ENCODE data around the gene SPATA33. TPM values are rescaled to one million over a fixed set of nuclear protein-coding genes. Genes with fewer than 3 reads are reported as not detected.

The SPATA33 gene
- total and polyA plus RNA-seq, 2 experiments from 2014 or later = 4.4 to 16.8 TPM

DNA sequence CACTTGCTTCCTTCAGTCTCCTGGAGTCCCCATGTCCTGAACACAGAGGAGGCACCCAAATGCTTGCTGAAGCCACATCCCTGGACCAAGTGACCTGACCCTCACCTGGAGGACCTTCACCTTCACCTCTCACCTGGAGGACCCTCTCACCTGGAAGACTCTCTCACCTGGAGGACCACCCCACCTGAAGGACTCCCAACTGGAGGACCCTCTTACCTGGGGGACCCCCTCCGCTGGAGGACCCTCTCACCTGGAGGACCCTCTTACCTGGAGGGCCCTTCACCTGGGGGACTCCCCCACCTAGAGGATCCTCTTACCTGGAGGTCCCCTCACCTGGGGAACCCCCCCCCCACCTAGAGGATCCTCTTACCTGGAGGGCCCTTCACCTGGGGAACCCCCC, 28.3 kb downstream of the SPATA33 start:
- Histone ChIP-seq H4K20me1 (ENCODE audit: insufficient read depth, poor library complexity, severe bottlenecking) (peaks cover 4% of the 10 kb centered on the region), H3K9me2 (replicated peaks; ENCODE audit: insufficient read depth) (no peaks in the 10 kb centered on the region), H3K4me1 (ENCODE audit: insufficient read depth) (peaks cover 11% of the 10 kb centered on the region), H3K4me3 (no peak overlapping the region), H3K27ac (no peak overlapping the region), H3K4me2 (peak overlapping the region; percentile 81), H3K27me3 (no peaks in the 10 kb centered on the region), H3K9me3 (ENCODE audit: low read depth) (no peaks in the 10 kb centered on the region), H3K79me2 (peaks cover 28% of the 10 kb centered on the region), H3K36me3 (replicated peaks; ENCODE audit: insufficient read depth, low read depth) (no peaks in the 10 kb centered on the region), H2AFZ (no peak overlapping the region)
- WGBS (ENCODE audit: low lambda C conversion rate, missing lambda C conversion rate) = 100% methylated on average over 1 of the region's 1 CpG
- no peak for TF ChIP-seq EZH2phosphoT487 (IDR thresholded peaks at IDR 0.05; ENCODE audit: low read depth, severe bottlenecking, unreplicated experiment)
- no peak for DNase-seq (ENCODE audit: low spot score)

GRCh38 chr16:89686520-89687091, 29.0 kb downstream of the SPATA33 start, which contains the start of gene CDK10:
Gene CDK10 (plus strand): TSS chr16:89686689. CDS start chr16:89686711, 22 bp downstream.
- WGBS (ENCODE audit: low lambda C conversion rate, missing lambda C conversion rate) = 3% methylated on average over 48 of the region's 67 CpGs
- H3K4me1 ChIP-seq (ENCODE audit: insufficient read depth) = peaks cover 11% of the 10 kb centered on the region
- peak; percentile 94 for DNase-seq (ENCODE audit: low spot score)
- peak within 1 kb of the TSS; percentile 93 for H3K27ac ChIP-seq
- TF ChIP-seq EZH2 (IDR thresholded peaks at IDR 0.05; ENCODE audit: borderline replicate concordance) (no peak), EZH2phosphoT487 (IDR thresholded peaks at IDR 0.05; ENCODE audit: low read depth, severe bottlenecking, unreplicated experiment) (no peak), CTCF (IDR thresholded peaks at IDR 0.05; ENCODE audit: poor library complexity) (no peak)
- H4K20me1 ChIP-seq (ENCODE audit: insufficient read depth, poor library complexity, severe bottlenecking) = peaks cover 4% of the 10 kb centered on the region
- peaks cover 28% of the 10 kb centered on the region for H3K79me2 ChIP-seq
- H2AFZ ChIP-seq = peak within 1 kb of the TSS; percentile 91
- H3K4me3 ChIP-seq = peak within 1 kb of the TSS; percentile 68
- no peaks in the 10 kb centered on the region for H3K9me3 ChIP-seq (ENCODE audit: low read depth)
- H3K27me3 ChIP-seq = no peaks in the 10 kb centered on the region
- H3K36me3 ChIP-seq (replicated peaks; ENCODE audit: insufficient read depth, low read depth) = no peaks in the 10 kb centered on the region
- H3K9me2 ChIP-seq (replicated peaks; ENCODE audit: insufficient read depth) = no peaks in the 10 kb centered on the region
- H3K4me2 ChIP-seq = peak within 1 kb of the TSS; percentile 81

GRCh38 chr16:89687092-89687940, 29.7 kb downstream of the SPATA33 start:
- Histone ChIP-seq H3K27me3 (no peaks in the 10 kb centered on the region), H3K4me1 (ENCODE audit: insufficient read depth) (peaks cover 11% of the 10 kb centered on the region), H2AFZ (peak overlapping the region; percentile 91), H3K4me3 (peak overlapping the region; percentile 68), H3K9me3 (ENCODE audit: low read depth) (no peaks in the 10 kb centered on the region), H3K27ac (peak overlapping the region; percentile 93), H3K36me3 (replicated peaks; ENCODE audit: insufficient read depth, low read depth) (no peaks in the 10 kb centered on the region), H4K20me1 (ENCODE audit: insufficient read depth, poor library complexity, severe bottlenecking) (peaks cover 4% of the 10 kb centered on the region), H3K9me2 (replicated peaks; ENCODE audit: insufficient read depth) (no peaks in the 10 kb centered on the region), H3K79me2 (peaks cover 28% of the 10 kb centered on the region), H3K4me2 (peak overlapping the region; percentile 81)
- TF ChIP-seq CTCF (IDR thresholded peaks at IDR 0.05; ENCODE audit: poor library complexity) (peak; percentile 13), EZH2 (IDR thresholded peaks at IDR 0.05; ENCODE audit: borderline replicate concordance) (no peak)
- 19% methylated on average over 38 of the region's 42 CpGs for WGBS (ENCODE audit: low lambda C conversion rate, missing lambda C conversion rate)
- DNase-seq (ENCODE audit: low spot score) = peak; percentile 91

DNA sequence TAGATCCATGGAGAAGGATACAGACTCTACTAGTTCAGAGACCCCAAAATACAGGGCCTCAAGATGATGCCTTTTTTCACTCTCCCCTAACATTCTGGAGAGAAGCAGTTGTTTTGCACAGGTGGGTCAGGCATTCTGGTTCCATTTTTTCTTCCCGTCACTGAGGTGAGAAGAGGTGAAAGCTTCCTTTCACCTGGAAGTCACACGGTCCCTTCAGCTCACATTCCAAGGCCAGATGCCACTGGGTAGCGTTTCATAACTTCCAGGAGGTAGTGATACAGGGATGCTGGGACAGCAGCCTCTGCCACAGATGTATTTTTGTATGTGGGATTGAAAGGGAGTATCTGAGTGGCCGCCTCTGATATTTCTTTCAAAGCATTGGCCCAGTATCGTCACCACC, 30.8 kb downstream of the SPATA33 start:
- peak overlapping the region; percentile 81 for H3K4me2 ChIP-seq
- H3K27me3 ChIP-seq = no peaks in the 10 kb centered on the region
- H2AFZ ChIP-seq = no peak overlapping the region
- 92% methylated on average over 5 of the region's 5 CpGs for WGBS (ENCODE audit: low lambda C conversion rate, missing lambda C conversion rate)
- H4K20me1 ChIP-seq (ENCODE audit: insufficient read depth, poor library complexity, severe bottlenecking) = peaks cover 4% of the 10 kb centered on the region
- peaks cover 28% of the 10 kb centered on the region for H3K79me2 ChIP-seq
- no peaks in the 10 kb centered on the region for H3K36me3 ChIP-seq (replicated peaks; ENCODE audit: insufficient read depth, low read depth)
- no peaks in the 10 kb centered on the region for H3K9me2 ChIP-seq (replicated peaks; ENCODE audit: insufficient read depth)
- peak; percentile 12 for DNase-seq (ENCODE audit: low spot score)
- H3K4me3 ChIP-seq = no peak overlapping the region
- H3K9me3 ChIP-seq (ENCODE audit: low read depth) = no peaks in the 10 kb centered on the region
- TF ChIP-seq EZH2 (IDR thresholded peaks at IDR 0.05; ENCODE audit: borderline replicate concordance) (no peak), EZH2phosphoT487 (IDR thresholded peaks at IDR 0.05; ENCODE audit: low read depth, severe bottlenecking, unreplicated experiment) (no peak), CTCF (IDR thresholded peaks at IDR 0.05; ENCODE audit: poor library complexity) (no peak)
- H3K4me1 ChIP-seq (ENCODE audit: insufficient read depth) = peaks cover 11% of the 10 kb centered on the region
- H3K27ac ChIP-seq = peak overlapping the region; percentile 93

Measured in hepatocyte (in vitro differentiated cells).